ENCODE data around the gene HDAC5. TPM values are rescaled to one million over a fixed set of nuclear protein-coding genes. Genes with fewer than 3 reads are reported as not detected.

Gene HDAC5
- total and polyA plus RNA-seq, 12 donors, result 4.8 to 144 (median 73.0) TPM

Small RNA genes within 50 kb of the gene (small RNA-seq; reads per million reads assigned to genes)
- gene RNU6-131P, result 0 reads per million in 2 donors

Other genes with a start within 250 kb of the HDAC5 start
- gene MPP2, start 216.1 kb downstream of the HDAC5 start, total RNA-seq, result 10 to 100 TPM in 1 of 9 donors, 1 to 10 TPM in 6, under 1 TPM in 2; 0.29 to 16.0 (median 2.0) TPM
- gene MPP2, start 216.1 kb downstream of the HDAC5 start, polyA plus RNA-seq, result 1 to 10 TPM; 1.2 to 4.1 (median 3.0) TPM
- not detected for gene PPY, start 181.2 kb downstream of the HDAC5 start, total RNA-seq
- not detected for gene PPY, start 181.2 kb downstream of the HDAC5 start, polyA plus RNA-seq
- gene PYY, start 169.7 kb downstream of the HDAC5 start, total RNA-seq, result under 1 TPM in 1 of 9 donors, not detected in 8; 0.43 TPM
- gene PYY, start 169.7 kb downstream of the HDAC5 start, polyA plus RNA-seq, result not detected
- 1 to 10 TPM in 6 of 9 donors, under 1 TPM in 3; 0.22 to 4.4 (median 1.2) TPM for gene NAGS, start 119.0 kb downstream of the HDAC5 start, total RNA-seq
- under 1 TPM; 0.37 to 0.88 (median 0.72) TPM for gene NAGS, start 119.0 kb downstream of the HDAC5 start, polyA plus RNA-seq
- gene TMEM101, start 108.7 kb downstream of the HDAC5 start, total RNA-seq, result 10 to 100 TPM; 20.4 to 52.5 (median 37.2) TPM
- 10 to 100 TPM; 12.4 to 19.1 (median 12.7) TPM for gene TMEM101, start 108.7 kb downstream of the HDAC5 start, polyA plus RNA-seq
- 10 to 100 TPM; 19.8 to 53.0 (median 37.7) TPM for gene LSM12, start 57.0 kb downstream of the HDAC5 start, total RNA-seq
- 10 to 100 TPM; 28.9 to 54.7 (median 37.0) TPM for gene LSM12, start 57.0 kb downstream of the HDAC5 start, polyA plus RNA-seq
- gene G6PC3, start 52.9 kb downstream of the HDAC5 start, total RNA-seq, result 100 to 1,000 TPM in 2 of 9 donors, 10 to 100 TPM in 7; 51.2 to 114 (median 80.6) TPM
- 100 to 1,000 TPM in 2 of 3 donors, 10 to 100 TPM in 1; 95.0 to 254 (median 207) TPM for gene G6PC3, start 52.9 kb downstream of the HDAC5 start, polyA plus RNA-seq
- gene HROB, start 18.3 kb upstream of the HDAC5 start, total RNA-seq, result 1 to 10 TPM in 3 of 9 donors, under 1 TPM in 5, not detected in 1; 0.49 to 2.6 (median 0.91) TPM
- gene HROB, start 18.3 kb upstream of the HDAC5 start, polyA plus RNA-seq, result 1 to 10 TPM in 2 of 3 donors, under 1 TPM in 1; 0.42 to 2.6 (median 1.5) TPM
- under 1 TPM in 7 of 9 donors, not detected in 2; 0.22 to 0.83 (median 0.39) TPM for gene ASB16, start 47.1 kb upstream of the HDAC5 start, total RNA-seq
- gene ASB16, start 47.1 kb upstream of the HDAC5 start, polyA plus RNA-seq, result under 1 TPM; 0.13 to 0.48 (median 0.16) TPM
- gene TMUB2, start 63.3 kb upstream of the HDAC5 start, total RNA-seq, result 10 to 100 TPM; 21.8 to 48.6 (median 38.7) TPM
- gene TMUB2, start 63.3 kb upstream of the HDAC5 start, polyA plus RNA-seq, result 10 to 100 TPM; 22.8 to 89.3 (median 79.1) TPM
- gene ATXN7L3, start 76.2 kb upstream of the HDAC5 start, total RNA-seq, result 10 to 100 TPM; 21.3 to 61.4 (median 48.9) TPM
- 10 to 100 TPM; 19.6 to 81.4 (median 47.1) TPM for gene ATXN7L3, start 76.2 kb upstream of the HDAC5 start, polyA plus RNA-seq
- 10 to 100 TPM; 42.8 to 92.6 (median 65.5) TPM for gene UBTF, start 96.0 kb upstream of the HDAC5 start, total RNA-seq
- gene UBTF, start 96.0 kb upstream of the HDAC5 start, polyA plus RNA-seq, result 10 to 100 TPM; 37.1 to 80.6 (median 51.3) TPM
- 1 to 10 TPM in 2 of 9 donors, under 1 TPM in 2, not detected in 5; 0.15 to 8.5 (median 0.70) TPM for gene SLC4A1, start 144.5 kb upstream of the HDAC5 start, total RNA-seq
- gene SLC4A1, start 144.5 kb upstream of the HDAC5 start, polyA plus RNA-seq, result under 1 TPM in 2 of 3 donors, not detected in 1; 0.13 to 0.16 TPM
- 10 to 100 TPM in 3 of 9 donors, 1 to 10 TPM in 6; 1.6 to 26.4 (median 8.8) TPM for gene RUNDC3A, start 185.0 kb upstream of the HDAC5 start, total RNA-seq
- 100 to 1,000 TPM in 1 of 3 donors, 10 to 100 TPM in 2; 19.3 to 133 (median 38.5) TPM for gene RUNDC3A, start 185.0 kb upstream of the HDAC5 start, polyA plus RNA-seq
- gene SLC25A39, start 201.2 kb upstream of the HDAC5 start, total RNA-seq, result 100 to 1,000 TPM; 112 to 192 (median 157) TPM
- gene SLC25A39, start 201.2 kb upstream of the HDAC5 start, polyA plus RNA-seq, result 100 to 1,000 TPM in 2 of 3 donors, 10 to 100 TPM in 1; 100.0 to 262 (median 236) TPM
- gene GRN, start 221.7 kb upstream of the HDAC5 start, total RNA-seq, result 100 to 1,000 TPM in 8 of 9 donors, 10 to 100 TPM in 1; 79.0 to 721 (median 415) TPM
- gene GRN, start 221.7 kb upstream of the HDAC5 start, polyA plus RNA-seq, result 100 to 1,000 TPM in 1 of 3 donors, 10 to 100 TPM in 2; 91.7 to 111 (median 93.0) TPM
- gene FAM171A2, start 240.2 kb upstream of the HDAC5 start, total RNA-seq, result 1 to 10 TPM in 7 of 9 donors, under 1 TPM in 2; 0.79 to 5.4 (median 2.6) TPM
- gene FAM171A2, start 240.2 kb upstream of the HDAC5 start, polyA plus RNA-seq, result 1 to 10 TPM in 1 of 3 donors, under 1 TPM in 2; 0.13 to 2.7 (median 0.54) TPM

All from adrenal gland (tissue), 12 donors.